ENCODE data around the gene SLC29A3. TPM values are rescaled to one million over a fixed set of nuclear protein-coding genes. Genes with fewer than 3 reads are reported as not detected.

Gene SLC29A3
- total RNA-seq, 1 experiment from 2014 or later = 9.2 TPM

GRCh38 chr10:71271662-71272055 is 47.4 kb upstream of the SLC29A3 start:
- Mint-ChIP-seq H3K27me3 (ENCODE audit: low read depth) (no peaks in the 10 kb centered on the region; the same call in 1 of the 2 replicates), H3K27ac (peak overlapping the region in 2 of 3 experiments; percentile 57 to 95; a peak in 3 of 7 replicates), H3K36me3 (ENCODE audit: insufficient read depth in 1 of 3, low read depth in 3 of 3) (no peaks in the 10 kb centered on the region; a peak in 1 of 7 replicates), H3K4me1 (peaks cover 54 to 56% of the 10 kb centered on the region in 2 experiments), H3K9me3 (peaks cover 0 to 3% of the 10 kb centered on the region in 2 experiments; a peak in 1 of 5 replicates), H3K4me3 (no peak overlapping the region)
- Histone ChIP-seq H3K18ac (ENCODE audit: insufficient read length, low read depth, low read length) (no peak overlapping the region), H3K4ac (ENCODE audit: low read depth, low read length) (no peak overlapping the region), H2BK5ac (ENCODE audit: insufficient read length, low read length) (no peak overlapping the region), H4K91ac (ENCODE audit: insufficient read length, low read depth, low read length) (no peak overlapping the region), H2BK20ac (ENCODE audit: low read depth, low read length, poor library complexity, severe bottlenecking) (no peak overlapping the region), H3K23ac (ENCODE audit: insufficient read length, low read depth, low read length) (no peak overlapping the region), H2BK12ac (ENCODE audit: insufficient read length, low read depth, low read length) (no peak overlapping the region), H3K79me2 (ENCODE audit: insufficient read depth, low read length) (no peaks in the 10 kb centered on the region), H2AFZ (ENCODE audit: low read length) (no peak overlapping the region), H4K5ac (ENCODE audit: insufficient read length, low read depth, low read length) (no peak overlapping the region), H3K9me3 (ENCODE audit: control insufficient read depth, low read depth, low read length) (no peaks in the 10 kb centered on the region), H3K79me1 (ENCODE audit: insufficient read depth, low read depth, low read length, poor library complexity, severe bottlenecking) (no peaks in the 10 kb centered on the region), H4K8ac (replicated peaks; ENCODE audit: insufficient read length, low read depth, low read length) (no peak overlapping the region), H3T11ph (ENCODE audit: low read length) (no peak overlapping the region), H3K23me2 (ENCODE audit: insufficient read length, low read depth, low read length, poor library complexity, severe bottlenecking) (no peaks in the 10 kb centered on the region), H2AK5ac (ENCODE audit: insufficient read length, low read length) (no peak overlapping the region), H3K27me3 (ENCODE audit: insufficient read depth, low read length) (no peaks in the 10 kb centered on the region), H4K20me1 (ENCODE audit: control insufficient read depth, insufficient read depth, insufficient read length) (no peaks in the 10 kb centered on the region), H3K27ac (ENCODE audit: insufficient read length, low read depth, low read length) (no peak overlapping the region), H2BK15ac (ENCODE audit: low read depth, low read length) (no peak overlapping the region), H3K9ac (ENCODE audit: extremely low read depth, insufficient read length, low read length) (no peak overlapping the region), H3K4me2 (ENCODE audit: insufficient read depth, insufficient read length, low read length) (no peak overlapping the region), H3K14ac (ENCODE audit: insufficient read depth, low read length) (0 out of 2 replicates have a peak overlapping the region, but pooled peaks have one; percentile 18), H3K56ac (ENCODE audit: insufficient read length, low read depth, low read length) (no peak overlapping the region), H3K4me1 (ENCODE audit: insufficient read depth, low read length) (peaks cover 8% of the 10 kb centered on the region; the same call in 1 of the 2 replicates), H2BK120ac (ENCODE audit: low read depth, low read length, poor library complexity, severe bottlenecking) (no peak overlapping the region)
- WGBS (ENCODE audit: extremely low coverage, insufficient read length, low lambda C conversion rate) = no CpG with 5 or more reads among the region's 14 CpGs
- DNase-seq = no peak
- no peak for TF ChIP-seq CTCF (conservative IDR thresholded peaks at IDR 0.05)

Measured in H9 (cell line).